GM18517 (cell line): ENCODE results near the gene SLC45A1.

Experiments
- ATAC-seq: cut with Tn5 transposase; IDR thresholded peaks from one replicate; pipeline ENCODE4 v1.9.1; 2021; ENCODE audit warnings: mild to moderate bottlenecking, moderate library complexity; ENCODE audit not compliant: unreplicated experiment

The SLC45A1 gene

GRCh38 chr1:8352471-8352845 lies 34.5 kb downstream of the SLC45A1 start:
- ATAC-seq: no peak

- no peak for ATAC-seq
These were observed 35.2 kb downstream of the SLC45A1 start for GRCh38 chr1:8352886-8353785.

- no peak for ATAC-seq
These were observed 36.1 kb downstream of the SLC45A1 start for GRCh38 chr1:8354038-8354437.

- no peak for ATAC-seq
These were observed 37.7 kb downstream of the SLC45A1 start for GRCh38 chr1:8355439-8356255.

- ATAC-seq: no peak
These were observed 38.6 kb downstream of the SLC45A1 start for GRCh38 chr1:8356256-8357209.

- no peak for ATAC-seq
These were observed 39.6 kb downstream of the SLC45A1 start for GRCh38 chr1:8357329-8358101.

GRCh38 chr1:8358241-8358896 lies 40.5 kb downstream of the SLC45A1 start:
- ATAC-seq: no peak

- no peak for ATAC-seq
These were observed 41.1 kb downstream of the SLC45A1 start for GRCh38 chr1:8358897-8359616.

- ATAC-seq: no peak
These were observed 41.9 kb downstream of the SLC45A1 start for GRCh38 chr1:8359617-8360481.

- no peak for ATAC-seq
These were observed 42.7 kb downstream of the SLC45A1 start for GRCh38 chr1:8360493-8361197.

GRCh38 chr1:8361198-8361849 lies 43.4 kb downstream of the SLC45A1 start:
- ATAC-seq: no peak

- ATAC-seq: no peak
These were observed 44.8 kb downstream of the SLC45A1 start for GRCh38 chr1:8362701-8363101.

- ATAC-seq: no peak
These were observed 45.4 kb downstream of the SLC45A1 start for GRCh38 chr1:8363186-8363766.

- no peak for ATAC-seq
These were observed 45.9 kb downstream of the SLC45A1 start for GRCh38 chr1:8363767-8364301.

GRCh38 chr1:8364528-8365442 lies 46.9 kb downstream of the SLC45A1 start:
- no peak for ATAC-seq
